NCI-H524 treated with DMSO at 0.1 percent for 48 hours (cell line): Measurements from ENCODE around the gene LRRC42.

Experiments
- DNase-seq: peaks from one replicate; lab custom pipeline; 2025; lab: John Stamatoyannopoulos, UW

LRRC42 gene

GRCh38 chr1:54004481-54005049 lies 58.4 kb downstream of the LRRC42 start:
- no peak for DNase-seq

- no peak for DNase-seq
Observed at GRCh38 chr1:54006508-54006907, 60.4 kb downstream of the LRRC42 start.

- DNase-seq, result no peak
Observed at GRCh38 chr1:54007613-54008012, 61.5 kb downstream of the LRRC42 start.

GRCh38 chr1:54008876-54009275 lies 62.7 kb downstream of the LRRC42 start:
- no peak for DNase-seq

DNA sequence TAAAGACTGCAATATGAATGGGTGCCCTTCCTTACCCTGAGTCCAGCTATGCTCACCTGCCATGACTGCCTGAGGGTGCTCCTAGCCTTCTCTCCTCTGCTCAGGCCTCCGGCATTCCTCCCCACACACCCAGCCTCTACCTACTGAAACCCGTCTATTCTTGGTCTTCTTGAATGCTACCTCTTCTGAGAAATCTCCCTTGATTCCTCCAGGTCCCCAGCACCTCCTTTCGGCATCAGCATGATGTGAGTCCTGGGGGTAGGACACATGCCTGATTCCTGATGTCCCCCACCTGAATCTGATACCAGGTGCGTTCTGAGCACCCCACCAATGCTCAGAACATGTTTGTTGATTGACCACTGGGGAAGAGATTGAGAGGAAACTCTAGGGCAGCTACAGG lies 63.3 kb downstream of the LRRC42 start:
- no peak for DNase-seq

DNA sequence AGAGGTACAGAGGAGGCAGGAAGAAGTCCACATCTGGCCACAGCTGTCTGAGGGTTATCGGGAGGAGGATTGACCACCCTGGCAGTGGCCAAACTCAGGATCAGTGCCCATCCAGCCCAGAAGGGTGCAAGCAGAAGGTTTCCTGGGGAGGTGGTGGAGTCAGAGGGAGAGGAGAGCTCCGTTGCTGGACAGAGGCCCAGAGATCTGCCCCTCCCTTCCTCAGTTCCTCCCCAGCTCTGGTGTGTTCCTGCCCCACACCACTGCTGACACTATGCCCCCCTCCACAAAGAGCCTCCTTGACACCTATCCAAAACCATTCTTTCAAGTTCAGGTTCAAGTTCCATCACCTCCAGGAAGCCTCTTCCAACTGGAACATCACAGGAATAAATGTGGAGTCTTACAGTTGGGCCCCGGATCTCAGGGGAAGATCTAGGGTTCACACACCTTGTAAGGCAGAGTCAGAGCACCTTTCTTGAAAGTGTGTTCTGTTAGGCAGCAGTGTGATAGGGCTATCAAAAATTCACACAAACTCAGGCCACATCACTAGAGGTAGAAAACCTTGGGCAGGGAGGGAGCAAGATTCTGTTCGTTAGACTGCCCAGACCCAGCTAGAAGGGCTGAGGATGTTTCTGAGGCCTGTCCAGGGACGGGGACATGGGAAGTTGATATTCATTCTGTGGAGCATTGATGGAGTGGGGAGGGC lies 64.4 kb downstream of the LRRC42 start:
- no peak for DNase-seq

GRCh38 chr1:54011316-54012007 lies 65.3 kb downstream of the LRRC42 start:
- no peak for DNase-seq

DNA sequence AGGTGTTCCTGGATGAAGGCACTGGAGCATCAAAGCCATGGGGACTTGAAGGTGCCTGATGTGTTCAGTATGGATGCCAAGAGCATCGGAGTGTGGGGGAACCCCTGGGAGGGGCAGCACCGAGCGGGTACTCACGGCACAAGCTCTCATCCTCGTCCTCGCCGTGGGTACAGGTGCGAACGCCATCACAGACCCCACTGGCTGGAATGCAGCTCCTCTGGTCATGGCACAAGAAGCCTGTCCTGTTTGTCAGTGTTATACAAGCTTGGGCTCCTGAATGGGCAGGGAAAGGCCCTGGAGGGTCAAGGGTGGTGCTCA lies 65.8 kb downstream of the LRRC42 start:
- no peak for DNase-seq

GRCh38 chr1:54012863-54013262 lies 66.7 kb downstream of the LRRC42 start:
- no peak for DNase-seq

GRCh38 chr1:54013393-54014008 lies 67.4 kb downstream of the LRRC42 start:
- no peak for DNase-seq

DNA sequence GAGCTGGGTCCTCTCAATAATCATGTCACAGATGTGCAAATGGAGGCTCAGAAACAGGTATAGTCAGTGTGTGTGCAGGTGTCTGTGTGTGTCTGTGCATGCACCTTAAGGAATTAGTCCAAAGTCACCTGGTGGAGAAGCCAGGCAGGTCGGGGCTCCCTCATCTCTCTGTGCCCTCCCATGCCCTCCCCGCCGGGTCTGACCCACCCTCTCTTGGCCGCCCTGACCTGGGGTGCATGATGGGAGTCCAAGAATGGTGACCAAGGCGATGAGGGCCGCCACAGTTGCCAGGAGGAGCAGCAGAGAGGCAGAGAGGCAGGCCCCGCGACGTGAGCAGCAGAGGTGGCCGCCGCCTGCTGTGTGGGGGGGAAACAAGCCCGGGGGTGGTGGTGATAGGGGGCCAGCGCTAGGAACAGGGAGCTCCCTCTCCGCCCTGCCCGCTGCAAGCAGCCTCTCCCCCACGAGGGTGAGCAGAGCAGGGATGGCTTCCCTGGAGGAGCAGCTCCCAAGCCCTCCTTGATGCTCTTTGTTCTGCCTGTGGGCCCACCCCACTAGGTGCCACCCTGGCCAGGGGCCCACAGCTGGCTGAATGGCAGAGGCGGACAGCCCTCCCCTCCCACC lies 68.0 kb downstream of the LRRC42 start:
- DNase-seq, result no peak

DNA sequence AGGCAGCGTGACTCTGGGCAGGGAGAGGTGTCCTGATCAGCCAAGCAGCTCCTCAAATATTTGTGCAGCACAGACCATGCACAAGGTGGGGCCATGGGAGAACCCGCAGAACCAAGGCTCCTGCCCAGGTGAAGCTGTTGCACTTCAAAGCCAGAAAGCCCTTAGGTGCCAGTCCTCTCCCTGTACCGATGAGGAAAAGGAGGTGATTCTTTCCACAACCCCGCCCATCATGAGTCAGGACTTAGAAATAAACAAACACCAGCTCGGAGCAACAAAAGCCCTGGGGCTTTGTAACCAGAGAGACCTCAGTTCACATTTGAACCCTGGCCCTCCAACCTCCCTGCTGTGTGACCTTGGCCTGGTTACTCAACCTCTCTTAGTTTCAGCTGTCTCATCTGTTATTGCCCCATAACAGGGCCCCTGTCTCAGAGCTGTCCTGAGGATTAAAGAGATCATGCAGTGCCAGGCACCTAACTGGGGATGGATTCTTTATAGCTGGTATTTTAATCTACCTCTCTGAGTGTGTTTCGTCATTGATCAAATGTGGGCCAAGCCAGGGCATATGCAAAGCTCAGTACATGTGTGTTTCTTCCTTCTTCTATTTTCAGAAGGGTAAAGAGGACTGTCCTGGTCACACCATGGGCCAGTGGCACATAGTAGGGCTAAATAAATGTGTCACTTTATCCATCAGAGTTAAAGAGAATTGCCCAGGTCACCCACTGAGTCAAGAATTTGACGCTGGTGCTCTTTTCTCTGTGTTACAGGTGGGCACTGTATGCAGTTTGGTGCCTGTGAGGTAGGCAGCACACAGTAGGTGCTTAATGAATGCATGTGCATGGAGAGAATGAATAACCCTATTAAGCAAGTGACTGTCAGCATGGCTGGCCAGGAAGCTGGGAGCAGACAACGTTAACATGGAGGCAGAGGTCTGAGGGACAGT lies 70.5 kb downstream of the LRRC42 start:
- DNase-seq, result no peak
